Measurements from ENCODE around the gene PDE11A.

PDE11A gene

DNA sequence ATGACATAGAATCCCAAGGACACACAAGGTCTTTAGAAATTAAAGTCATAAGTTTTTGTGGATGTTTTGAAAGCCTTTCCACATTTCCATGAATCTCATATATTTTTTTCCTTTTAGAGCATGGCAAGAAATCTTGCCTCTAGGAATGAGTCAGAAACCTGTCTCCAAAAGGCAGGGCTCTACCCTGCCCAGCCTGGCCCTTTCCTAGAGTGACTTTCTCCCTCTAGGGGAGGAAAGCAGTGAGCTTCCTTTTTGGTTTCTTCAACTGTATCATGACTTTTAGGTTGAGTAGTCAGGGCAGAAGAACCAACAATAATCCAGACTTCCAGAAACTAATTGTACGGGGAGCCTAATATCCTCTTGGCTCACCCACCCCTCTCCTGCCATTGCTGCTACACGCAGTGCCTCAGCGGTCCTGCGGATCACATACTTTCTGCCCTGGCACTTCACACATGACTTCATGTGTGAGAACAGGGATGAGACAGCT, 379.8 kb downstream of the PDE11A start:
- DNase-seq (ENCODE audit: low spot score): no peak

DNA sequence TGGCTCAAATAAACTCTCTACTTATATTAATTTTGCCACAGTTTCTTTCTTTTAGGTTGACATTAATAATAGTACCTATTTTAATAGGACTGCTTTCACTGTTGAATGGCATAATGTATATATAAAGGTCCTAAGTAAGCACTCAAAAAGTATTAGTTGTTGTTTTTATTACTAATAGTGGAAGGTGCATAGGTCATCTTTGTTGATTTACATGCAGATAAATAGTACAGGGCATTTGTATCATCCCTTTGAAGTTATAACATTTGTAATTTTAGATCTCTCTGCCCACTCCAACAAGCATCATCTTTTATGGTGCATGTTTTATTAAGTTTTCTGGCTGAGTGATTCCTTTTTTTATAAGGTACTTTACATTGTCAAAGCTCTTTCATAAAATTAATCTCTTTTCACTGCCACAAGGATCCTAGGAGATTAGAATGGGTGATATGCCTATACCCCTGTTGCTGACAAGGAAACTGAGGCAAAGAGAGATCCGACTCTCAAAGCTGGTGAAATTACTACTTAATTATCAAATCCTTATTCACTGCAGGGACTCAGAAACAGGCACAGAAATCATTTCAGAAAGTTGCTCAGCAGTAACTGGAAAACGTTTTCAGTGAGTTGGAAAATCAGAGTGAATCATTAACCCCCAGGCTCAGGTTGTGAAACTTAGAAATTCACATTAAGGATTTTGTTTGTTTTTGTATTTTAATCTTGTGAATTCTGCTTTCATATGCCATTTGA, 380.4 kb downstream of the PDE11A start:
- DNase-seq (ENCODE audit: low spot score): no peak

- no peak for DNase-seq (ENCODE audit: low spot score)
Measured at GRCh38 chr2:177691177-177691576, 381.4 kb downstream of the PDE11A start.

GRCh38 chr2:177689623-177690022, 383.0 kb downstream of the PDE11A start:
- no peak for DNase-seq (ENCODE audit: low spot score)

DNA sequence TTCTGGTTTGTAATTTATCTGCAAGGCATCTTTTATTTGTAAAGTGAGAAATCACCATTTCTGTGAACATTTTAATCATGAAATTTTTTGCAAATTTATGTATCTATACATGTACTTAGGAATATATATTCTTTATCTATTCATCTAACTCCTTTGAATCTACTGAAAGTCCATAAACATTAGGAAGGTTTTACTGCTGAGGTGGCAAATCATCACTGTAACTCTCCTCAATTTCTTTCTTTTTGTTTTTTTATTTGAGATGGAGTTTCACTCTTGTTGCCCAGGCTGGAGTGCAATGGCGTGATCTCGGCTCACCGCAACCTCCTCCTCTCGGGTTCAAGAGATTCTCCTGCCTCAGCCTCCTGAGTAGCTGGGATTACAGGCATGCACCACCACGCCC, 383.7 kb downstream of the PDE11A start:
- no peak for DNase-seq (ENCODE audit: low spot score)

DNA sequence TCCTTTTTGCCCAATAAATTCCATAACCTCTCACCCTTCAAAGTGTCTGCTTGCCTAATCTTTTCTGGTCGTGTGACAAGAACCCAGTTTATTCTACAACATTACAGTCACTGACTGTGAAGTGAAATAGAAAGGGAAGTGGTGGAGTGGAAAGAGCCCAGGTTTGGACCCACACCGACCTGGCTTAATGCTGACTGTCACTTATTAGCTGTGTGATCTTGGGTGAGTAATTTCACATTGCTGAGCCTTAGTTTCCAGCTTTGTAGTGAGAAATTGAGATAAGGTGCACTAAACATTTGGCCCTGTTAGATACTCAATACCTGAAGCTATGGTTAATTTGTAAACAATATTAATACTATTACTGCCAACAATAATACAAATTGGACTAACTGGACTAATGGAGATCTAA, 388.9 kb downstream of the PDE11A start:
- DNase-seq (ENCODE audit: low spot score): no peak

DNA sequence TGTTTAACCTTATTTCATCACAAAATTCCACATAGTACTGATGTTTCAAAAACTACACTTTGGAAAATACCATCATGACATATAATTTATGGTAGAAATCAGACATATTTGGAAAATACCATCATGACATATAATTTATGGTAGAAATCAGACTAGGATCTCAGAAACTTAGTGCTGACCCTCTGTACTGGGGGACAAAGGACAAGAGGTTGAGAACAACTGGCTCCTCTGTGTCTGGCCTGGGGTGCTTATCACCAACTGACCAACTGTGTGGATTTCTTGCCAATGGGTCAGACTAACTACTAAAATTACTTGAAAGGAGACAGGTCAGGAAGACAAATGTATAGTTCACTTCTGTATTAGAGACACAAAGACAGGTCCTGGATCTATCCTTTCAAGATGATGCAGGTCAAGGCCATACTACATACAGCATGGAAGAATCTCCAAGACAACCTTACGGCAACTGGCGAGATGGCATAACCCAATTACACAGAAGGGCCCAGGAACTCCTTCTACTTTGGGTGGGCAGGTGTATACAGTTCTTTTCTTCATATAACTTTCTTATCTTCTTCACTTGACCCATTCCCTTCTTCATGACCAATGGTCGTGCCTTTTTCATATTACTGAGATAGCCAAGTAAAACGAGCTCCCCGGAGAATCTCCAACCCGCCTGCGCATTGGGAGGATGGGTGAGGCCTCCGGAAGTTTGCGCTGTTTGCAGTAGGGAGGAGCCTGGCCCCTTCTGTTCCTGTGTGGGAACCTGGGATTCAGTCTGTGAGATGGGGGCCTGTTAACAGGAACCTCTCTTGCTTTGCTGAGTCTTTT, 389.5 kb downstream of the PDE11A start:
- no peak for DNase-seq (ENCODE audit: low spot score)

- DNase-seq (ENCODE audit: low spot score): no peak
Measured at GRCh38 chr2:177682006-177682405, 390.6 kb downstream of the PDE11A start.

- no peak for DNase-seq (ENCODE audit: low spot score)
Measured at GRCh38 chr2:177680866-177681712, 391.5 kb downstream of the PDE11A start.

- DNase-seq (ENCODE audit: low spot score): no peak
Measured at GRCh38 chr2:177679611-177680605, 392.7 kb downstream of the PDE11A start.

DNA sequence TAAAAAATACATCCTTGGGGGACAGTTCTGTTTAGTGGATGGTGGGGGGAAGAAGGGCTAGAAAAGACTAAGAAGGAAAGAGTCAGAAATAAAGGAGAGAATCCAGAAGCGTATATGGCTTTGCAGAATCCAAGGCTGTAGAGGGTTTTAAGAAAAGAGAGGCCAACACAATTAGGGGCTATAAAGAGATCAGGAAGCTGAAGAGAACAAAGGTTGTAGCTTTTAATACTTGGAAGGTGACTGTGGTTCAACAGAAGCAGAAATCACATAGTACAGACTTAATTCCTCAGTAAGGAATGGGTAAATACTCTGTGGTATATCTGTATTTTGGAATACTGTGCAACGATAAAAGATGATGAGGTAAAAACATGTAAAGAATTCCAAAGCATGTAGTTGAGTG, 393.6 kb downstream of the PDE11A start:
- DNase-seq (ENCODE audit: low spot score): no peak

DNA sequence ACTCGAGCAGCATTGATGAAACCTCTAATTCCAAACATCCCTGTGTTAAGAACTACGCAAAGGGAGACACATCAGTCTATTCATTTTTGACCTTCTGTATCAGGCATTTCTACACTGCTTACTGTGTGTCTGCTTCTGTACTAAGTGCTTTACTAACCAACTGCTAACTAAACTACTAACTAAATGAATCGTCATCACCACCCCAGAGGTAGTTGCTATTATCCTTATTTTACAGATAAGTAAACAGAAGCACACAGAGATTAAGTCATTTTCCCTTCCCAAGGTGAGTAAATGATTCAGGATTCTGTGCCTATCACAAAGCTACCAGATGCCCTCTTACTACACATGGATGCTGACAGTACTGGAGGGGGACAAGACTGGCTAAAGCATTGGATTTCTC, 395.9 kb downstream of the PDE11A start:
- DNase-seq (ENCODE audit: low spot score): no peak

DNA sequence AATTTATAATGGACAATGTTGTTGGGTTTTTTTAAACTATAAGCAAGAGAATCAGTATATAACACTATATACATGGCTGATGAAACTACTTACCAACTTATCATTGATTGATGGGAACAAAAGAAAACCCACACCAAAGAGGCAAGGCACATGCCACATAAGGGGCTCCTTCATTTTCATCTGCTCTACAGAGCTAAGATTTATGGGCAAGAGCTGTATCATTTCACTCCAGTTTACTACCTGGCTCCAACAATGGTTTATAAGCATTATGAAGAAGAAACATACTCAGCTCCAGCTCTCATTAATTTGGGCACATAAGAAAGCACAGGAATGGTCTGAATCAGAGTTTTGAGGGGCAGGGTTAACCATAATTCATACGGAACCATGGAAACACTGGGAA, 396.8 kb downstream of the PDE11A start:
- DNase-seq (ENCODE audit: low spot score): no peak

DNA sequence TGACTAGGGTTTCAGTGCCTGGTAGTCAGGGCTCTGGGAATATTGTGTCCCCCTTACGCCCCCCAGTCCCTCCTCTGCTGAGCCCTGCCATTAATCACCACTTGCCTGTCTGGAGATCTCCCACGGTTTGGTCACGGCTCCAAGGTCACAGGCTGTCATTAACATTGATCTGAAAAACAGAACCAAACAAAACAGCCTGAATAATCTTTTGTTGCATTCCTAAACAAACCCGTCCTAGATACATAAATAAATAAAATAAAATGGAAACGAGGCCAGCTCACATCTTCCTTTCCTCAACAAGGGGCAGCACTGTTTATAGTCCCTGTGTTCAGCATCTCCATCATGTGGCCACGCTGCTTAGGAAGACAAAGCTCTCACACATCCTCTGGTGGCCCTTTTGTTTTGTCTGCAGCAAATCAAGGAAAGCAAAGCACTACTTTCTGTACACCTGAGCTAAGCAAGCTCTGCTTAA, 397.2 kb downstream of the PDE11A start:
- DNase-seq (ENCODE audit: low spot score): no peak

- no peak for DNase-seq (ENCODE audit: low spot score)
Measured at GRCh38 chr2:177673602-177674595, 398.7 kb downstream of the PDE11A start.

DNA sequence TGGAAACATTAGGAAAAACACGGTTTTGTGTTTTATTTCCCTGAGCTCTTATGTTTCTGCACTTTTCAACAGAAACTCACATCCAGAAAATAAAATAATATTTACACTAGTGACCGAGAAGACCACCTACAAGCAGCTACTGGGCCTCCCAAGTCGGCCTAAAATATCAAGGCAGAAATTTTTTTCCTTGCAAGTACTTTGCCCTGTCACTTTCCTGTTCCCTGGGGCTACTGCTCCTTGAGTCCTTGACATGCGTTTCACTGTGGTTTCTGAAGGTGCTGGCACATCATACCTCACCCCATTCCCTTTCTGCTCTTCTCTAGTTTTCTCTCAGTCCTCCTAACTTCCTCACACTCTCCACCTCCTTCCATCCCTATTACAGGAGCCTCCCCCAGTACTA, 400.9 kb downstream of the PDE11A start:
- no peak for DNase-seq (ENCODE audit: low spot score)

- DNase-seq (ENCODE audit: low spot score): no peak
Measured at GRCh38 chr2:177670791-177671535, 401.6 kb downstream of the PDE11A start.

DNA sequence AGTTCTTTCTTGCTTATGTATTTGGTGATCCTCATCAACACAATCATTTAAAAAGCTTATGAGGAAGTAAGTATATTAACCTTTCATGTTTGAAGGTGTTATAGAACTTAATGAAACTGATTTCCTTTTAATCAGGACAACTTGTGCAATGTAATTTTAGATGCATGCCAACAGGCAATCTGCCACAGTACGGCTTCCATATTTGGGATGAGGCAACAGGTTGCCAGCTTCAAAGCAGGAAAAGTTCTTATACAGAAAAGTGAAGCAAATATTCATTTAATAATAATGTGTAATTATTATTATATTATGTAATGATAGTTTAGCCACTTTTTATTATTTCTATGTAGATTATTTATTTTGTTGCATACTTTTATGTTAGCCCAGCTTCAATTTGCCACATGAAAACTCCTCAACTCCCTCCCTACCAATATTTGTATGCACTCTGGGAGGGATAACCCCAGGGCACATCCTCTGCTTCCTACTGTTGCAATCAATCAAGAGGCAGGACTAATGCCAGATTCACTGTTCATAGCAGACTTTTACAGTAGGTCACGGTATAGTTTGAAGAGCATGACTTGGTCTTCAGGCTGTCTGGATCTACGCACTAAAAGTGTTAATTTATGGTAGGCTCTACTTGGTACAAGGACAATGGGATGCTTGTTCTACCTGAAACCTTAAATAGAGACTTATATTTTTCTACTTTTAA, 402.8 kb downstream of the PDE11A start:
- DNase-seq (ENCODE audit: low spot score): no peak
